HG02623 (cell line): Measurements from ENCODE around the gene SLC35F1.

Source experiments
- ATAC-seq: cut with Tn5 transposase; IDR thresholded peaks from one replicate; pipeline ENCODE4 v1.9.1; 2021; ENCODE audit warnings: moderate library complexity; ENCODE audit not compliant: unreplicated experiment

The SLC35F1 gene

GRCh38 chr6:118186672-118187567 is 279.9 kb downstream of the SLC35F1 start:
- ATAC-seq: peak; percentile 51

GRCh38 chr6:118187568-118188164 is 280.6 kb downstream of the SLC35F1 start:
- ATAC-seq: peak; percentile 35

- no peak for ATAC-seq
These were observed 281.5 kb downstream of the SLC35F1 start for GRCh38 chr6:118188561-118188960.

- no peak for ATAC-seq
These were observed 290.5 kb downstream of the SLC35F1 start for GRCh38 chr6:118197539-118197938.

GRCh38 chr6:118198746-118199145 is 291.7 kb downstream of the SLC35F1 start:
- no peak for ATAC-seq

GRCh38 chr6:118200160-118200559 is 293.1 kb downstream of the SLC35F1 start:
- no peak for ATAC-seq

GRCh38 chr6:118202517-118202916 is 295.5 kb downstream of the SLC35F1 start:
- ATAC-seq: no peak

- ATAC-seq: no peak
These were observed 296.5 kb downstream of the SLC35F1 start for GRCh38 chr6:118203545-118203944.

GRCh38 chr6:118206221-118206620 is 299.2 kb downstream of the SLC35F1 start:
- ATAC-seq: no peak

- ATAC-seq: no peak
These were observed 300.9 kb downstream of the SLC35F1 start for GRCh38 chr6:118207947-118208346.

- no peak for ATAC-seq
These were observed 305.5 kb downstream of the SLC35F1 start for GRCh38 chr6:118212451-118213173.

- no peak for ATAC-seq
These were observed 308.2 kb downstream of the SLC35F1 start for GRCh38 chr6:118215269-118215668.

GRCh38 chr6:118216751-118217150 is 309.7 kb downstream of the SLC35F1 start:
- no peak for ATAC-seq

- no peak for ATAC-seq
These were observed 311.1 kb downstream of the SLC35F1 start for GRCh38 chr6:118218156-118218555.

- ATAC-seq: no peak
These were observed 313.5 kb downstream of the SLC35F1 start for GRCh38 chr6:118220429-118221128.

GRCh38 chr6:118223316-118223715 is 316.3 kb downstream of the SLC35F1 start:
- no peak for ATAC-seq

- ATAC-seq: no peak
These were observed 321.8 kb downstream of the SLC35F1 start for GRCh38 chr6:118228886-118229285.

- peak; percentile 67 for ATAC-seq
These were observed 333.9 kb downstream of the SLC35F1 start for GRCh38 chr6:118240878-118241528.

- no peak for ATAC-seq
These were observed 339.3 kb downstream of the SLC35F1 start for GRCh38 chr6:118246406-118246805.

- ATAC-seq: no peak
These were observed 341.1 kb downstream of the SLC35F1 start for GRCh38 chr6:118248171-118248570.

GRCh38 chr6:118249680-118250079 is 342.6 kb downstream of the SLC35F1 start:
- ATAC-seq: no peak
